IMR-90 (cell line): ENCODE results near the gene SRSF3. TPM values are rescaled to one million over a fixed set of nuclear protein-coding genes. Genes with fewer than 3 reads are reported as not detected.
A peak's percentile ranks its signal among the peaks of the same experiment; 100 is the strongest.

Experiments used
- ATAC-seq: fragments of 200-7000 bp; cut with Tn5 transposase; 2 replicates; pipeline ENCODE4 v1.9.1; 2020; ENCODE audit warnings: low read depth, mild to moderate bottlenecking, moderate library complexity
- BruUV-seq: library from RNA; stranded (reverse); fragments of 400-500 nt; replicated peaks from 2 replicates; lab custom pipeline; 2021; lab: Mats Ljungman, UMichigan
- CTCF ChIA-PET: fragments of 300-600 bp; formaldehyde crosslinking; extraction: SDS; loops from one replicate; lab custom pipeline; 2021; ENCODE audit warnings: antibody characterized with exemption; lab: Yijun Ruan, JAX
- POLR2A ChIA-PET: fragments of 300-600 bp; sonication (Branson Sonifier 250); formaldehyde crosslinking; loops from one replicate; lab custom pipeline; 2022; ENCODE audit warnings: antibody characterized with exemption; ENCODE audit not compliant: unreplicated experiment; lab: Charles Lee
- DNase-seq: peaks from one replicate; pipeline ENCODE4 v3.0.0; 2013
- H2AFZ ChIP-seq: replicated peaks from 2 replicates; pipeline ENCODE3; 2013; ENCODE audit warnings: low read length, mild to moderate bottlenecking; ENCODE audit not compliant: poor library complexity
- H2AK5ac ChIP-seq: 2 replicates; pipeline ENCODE4 v1.6.1; 2013; ENCODE audit warnings: low read depth, low read length, inconsistent platforms
- H2AK9ac ChIP-seq: replicated peaks from 2 replicates; pipeline ENCODE3; 2013; ENCODE audit warnings: mild to moderate bottlenecking, low read depth, low read length, moderate library complexity; ENCODE audit not compliant: poor library complexity
- H2BK120ac ChIP-seq: 2 replicates; pipeline ENCODE4 v1.6.1; 2013; ENCODE audit warnings: low read depth, low read length, inconsistent platforms
- H2BK15ac ChIP-seq: 3 replicates; pipeline ENCODE4 v1.6.1; 2013; ENCODE audit warnings: low read depth, low read length, inconsistent platforms
- H2BK20ac ChIP-seq: 2 replicates; pipeline ENCODE4 v1.6.1; 2013; ENCODE audit warnings: low read depth, mild to moderate bottlenecking, inconsistent platforms, low read length, moderate library complexity
- H2BK5ac ChIP-seq: 2 replicates; pipeline ENCODE4 v1.6.1; 2013; ENCODE audit warnings: mild to moderate bottlenecking, low read depth, low read length, inconsistent platforms; ENCODE audit not compliant: poor library complexity, severe bottlenecking
- H3K14ac ChIP-seq: replicated peaks from 2 replicates; pipeline ENCODE4 v1.6.1; 2013; ENCODE audit warnings: low read depth, low read length, inconsistent platforms
- H3K18ac ChIP-seq: 2 replicates; pipeline ENCODE4 v1.6.1; 2013; ENCODE audit warnings: low read depth, low read length, control low read depth
- H3K23ac ChIP-seq: 2 replicates; pipeline ENCODE4 v1.6.1; 2013; ENCODE audit warnings: low read depth, low read length, inconsistent platforms
- H3K27ac ChIP-seq: 2 replicates; pipeline ENCODE4 v1.5.1; 2013; ENCODE audit warnings: mild to moderate bottlenecking, control low read depth, low read length; ENCODE audit not compliant: insufficient read depth
- H3K27me3 ChIP-seq: 2 replicates; pipeline ENCODE4 v1.6.1; 2013; ENCODE audit warnings: low read length; ENCODE audit not compliant: control insufficient read depth, insufficient read depth
- H3K36me3 ChIP-seq: 2 replicates; pipeline ENCODE4 v1.6.1; 2013; ENCODE audit warnings: low read length, mixed read lengths; ENCODE audit not compliant: control insufficient read depth, insufficient read depth
- H3K4ac ChIP-seq: 2 replicates; pipeline ENCODE4 v1.6.1; 2013; ENCODE audit warnings: low read depth, low read length, inconsistent platforms
- H3K4me1 ChIP-seq: 2 replicates; pipeline ENCODE4 v1.6.1; 2013; ENCODE audit warnings: low read length, mixed read lengths; ENCODE audit not compliant: control insufficient read depth, insufficient read depth
- H3K4me2 ChIP-seq: 2 replicates; pipeline ENCODE4 v1.6.1; 2013; ENCODE audit warnings: low read depth, mild to moderate bottlenecking, control low read depth, low read length, moderate library complexity
- H3K4me3 ChIP-seq: 2 replicates; pipeline ENCODE4 v1.5.1; 2013; ENCODE audit warnings: low read depth, mild to moderate bottlenecking, control low read depth, low read length, moderate library complexity; ENCODE audit not compliant: insufficient read depth
- H3K56ac ChIP-seq: 2 replicates; pipeline ENCODE4 v1.6.1; 2013; ENCODE audit warnings: low read length, inconsistent platforms; ENCODE audit not compliant: insufficient read depth; ENCODE audit errors: extremely low read depth
- H3K79me1 ChIP-seq, 2 experiments: 2 replicates each; pipeline ENCODE4 v1.6.1; 2013; ENCODE audit warnings: low read length in 2 of 2, inconsistent platforms in 1 of 2, low read depth in 1 of 2
- H3K9ac ChIP-seq: 2 replicates; pipeline ENCODE4 v1.6.1; 2013; ENCODE audit warnings: low read depth, low read length, control low read depth
- H3K9me1 ChIP-seq: 2 replicates; pipeline ENCODE4 v1.6.1; 2013; ENCODE audit warnings: low read length, inconsistent platforms; ENCODE audit not compliant: insufficient read depth
- H3K9me3 ChIP-seq: 2 replicates; pipeline ENCODE4 v1.6.1; 2013; ENCODE audit warnings: low read length; ENCODE audit not compliant: control insufficient read depth, insufficient read depth
- H4K20me1 ChIP-seq: 2 replicates; pipeline ENCODE4 v1.6.1; 2013; ENCODE audit warnings: low read length, inconsistent platforms; ENCODE audit not compliant: insufficient read depth
- H4K5ac ChIP-seq: 2 replicates; pipeline ENCODE4 v1.6.1; 2013; ENCODE audit warnings: mild to moderate bottlenecking, low read depth, low read length, control low read depth
- H4K8ac ChIP-seq, 2 experiments: 2 replicates each; pipeline ENCODE4 v1.6.1; 2013; ENCODE audit warnings: low read depth in 2 of 2, low read length in 2 of 2, control low read depth in 1 of 2, inconsistent platforms in 1 of 2
- H4K91ac ChIP-seq: 2 replicates; pipeline ENCODE4 v1.6.1; 2013; ENCODE audit warnings: low read depth, low read length, inconsistent platforms; ENCODE audit not compliant: insufficient read depth
- BHLHE40 ChIP-seq: fragments of 150-350 bp; IDR thresholded peaks from 2 replicates; pipeline ENCODE4 v1.6.1; 2016; ENCODE audit warnings: mild to moderate bottlenecking, low read depth, low read length
- CEBPB ChIP-seq: IDR thresholded peaks from 2 replicates; pipeline ENCODE4 v1.6.1; 2012; ENCODE audit warnings: low read depth, low read length, improper control_type of control experiment
- CHD1 ChIP-seq: IDR thresholded peaks from 2 replicates; pipeline ENCODE4 v1.6.1; 2012; ENCODE audit warnings: low read depth, low read length, improper control_type of control experiment
- FOS ChIP-seq: fragments of 150-350 bp; IDR thresholded peaks from 2 replicates; pipeline ENCODE4 v1.6.1; 2016; ENCODE audit warnings: low read depth, low read length
- MAFK ChIP-seq: IDR thresholded peaks from 2 replicates; pipeline ENCODE4 v1.6.1; 2012; ENCODE audit warnings: low read depth, low read length, improper control_type of control experiment
- MAZ ChIP-seq: IDR thresholded peaks from 2 replicates; pipeline ENCODE4 v1.6.1; 2012; ENCODE audit warnings: low read depth, mild to moderate bottlenecking, low read length, improper control_type of control experiment, moderate library complexity, borderline replicate concordance
- MXI1 ChIP-seq: IDR thresholded peaks from 2 replicates; pipeline ENCODE4 v1.6.1; 2012; ENCODE audit warnings: low read depth, mild to moderate bottlenecking, low read length, moderate library complexity, borderline replicate concordance
- NFE2L2 ChIP-seq: fragments of 150-350 bp; IDR thresholded peaks from 2 replicates; pipeline ENCODE4 v1.6.1; 2016; ENCODE audit warnings: low read depth, mild to moderate bottlenecking, low read length
- POLR2A ChIP-seq: IDR thresholded peaks from 2 replicates; pipeline ENCODE4 v1.6.1; 2012; ENCODE audit warnings: mild to moderate bottlenecking, low read depth, low read length
- RAD21 ChIP-seq: IDR thresholded peaks from 2 replicates; pipeline ENCODE4 v1.6.1; 2012; ENCODE audit warnings: low read length, improper control_type of control experiment
- RCOR1 ChIP-seq: IDR thresholded peaks from 2 replicates; pipeline ENCODE4 v1.6.1; 2012; ENCODE audit warnings: mild to moderate bottlenecking, low read length, improper control_type of control experiment; ENCODE audit not compliant: insufficient replicate concordance
- RFX5 ChIP-seq: IDR thresholded peaks from 2 replicates; pipeline ENCODE4 v1.8.0; 2012; ENCODE audit warnings: low read depth, mild to moderate bottlenecking, low read length, moderate library complexity
- SMC3 ChIP-seq: fragments of 150-350 bp; IDR thresholded peaks from 2 replicates; pipeline ENCODE4 v1.6.1; 2016; ENCODE audit warnings: low read depth, mild to moderate bottlenecking, antibody characterized with exemption, low read length, moderate library complexity
- WGBS, 2 experiments: methylation state at CpG; one replicate each; pipeline versions ENCODE4 v1.1.5 to v1.1.7; 2013; ENCODE audit warnings: missing lambda C conversion rate in 2 of 2; ENCODE audit not compliant: insufficient read length in 1 of 2; ENCODE audit errors: extremely low coverage in 2 of 2; 5-methylcytosine and 5-hydroxymethylcytosine counted together
- dilution Hi-C: fragments of 300-500 bp; cut with HindIII; formaldehyde crosslinking; loops from one replicate; pipeline ENCODE4 v1.14.3; 2018; ENCODE audit warnings: low sequenced_read_pairs; ENCODE audit not compliant: unreplicated experiment
- in situ Hi-C: fragments of 300-500 bp; cut with MboI; formaldehyde crosslinking; loops from 3 replicates; pipeline ENCODE4 v1.14.3; 2019; ENCODE audit warnings: low sequenced_read_pairs, inconsistent platforms, mixed read lengths
- intact Hi-C: fragments of 100-400 bp; cut with micrococcal nuclease; formaldehyde crosslinking; loops from 2 replicates; pipeline ENCODE4 v1.10.0; 2022
- polyA plus RNA-seq, 3 experiments: library from polyadenylated mRNA; depleted of rRNA; stranded (reverse); fragments of >200 nt; gene quantifications; 2 replicates each; pipeline ENCODE4 v1.2.3, GENCODE V29; 2012; ENCODE audit warnings: low replicate concordance in 1 of 3
- total RNA-seq: library from RNA; depleted of rRNA; stranded (reverse); fragments of >200 nt; gene quantifications from 2 replicates; pipeline ENCODE4 v1.2.3, GENCODE V29; 2012
- TF ChIP-seq, protein P1 (sequence below): fragments of 150-350 bp; IDR thresholded peaks from 2 replicates; pipeline ENCODE4 v1.6.1; 2017; ENCODE audit warnings: mild to moderate bottlenecking, antibody characterized with exemption, low read length, low read depth
- TF ChIP-seq, protein P2 (sequence below): fragments of 150-350 bp; IDR thresholded peaks from 2 replicates; pipeline ENCODE4 v1.6.1; 2016; ENCODE audit warnings: low read depth, mild to moderate bottlenecking, low read length, moderate library complexity, borderline replicate concordance

Gene SRSF3
- total and polyA plus RNA-seq, 2 of the 4 experiments (the other 2 are of a cell fraction), result 237 to 297 TPM

DNA sequence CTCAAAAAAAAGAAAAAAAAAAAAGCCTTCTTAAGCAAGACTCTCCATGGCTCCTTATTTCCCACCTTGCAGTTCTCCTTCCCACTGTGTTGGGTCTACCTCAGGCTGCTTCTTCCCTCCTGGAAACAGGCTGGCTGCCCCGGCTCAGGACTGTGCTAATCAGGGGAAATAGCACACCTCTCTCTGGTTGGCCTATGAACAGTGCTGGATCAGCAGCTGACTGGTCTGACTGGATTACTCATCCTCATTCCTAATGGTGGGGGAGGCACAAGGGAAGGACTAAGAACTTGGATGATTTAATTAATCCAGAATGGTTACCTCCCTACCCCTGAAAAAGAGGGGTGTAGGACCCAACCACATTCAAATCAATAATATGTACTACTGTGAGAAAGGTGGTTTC, 3.9 kb upstream of the SRSF3 start:
- Histone ChIP-seq H3K36me3 (no peaks in the 10 kb centered on the region), H2BK20ac (peak overlapping the region; percentile 57; the same call in 1 of the 2 replicates), H3K79me1 (peaks cover 13 to 30% of the 10 kb centered on the region in 2 experiments), H3K27ac (no peak overlapping the region), H3K23ac (no peak overlapping the region), H3K18ac (0 out of 2 replicates have a peak overlapping the region, but pooled peaks have one; percentile 20), H3K9ac (no peak overlapping the region), H3K27me3 (no peaks in the 10 kb centered on the region), H3K4ac (peak overlapping the region; percentile 36; the same call in 1 of the 2 replicates), H4K91ac (no peak overlapping the region), H3K4me1 (peaks cover 2% of the 10 kb centered on the region; the same call in 1 of the 2 replicates), H2BK5ac (peak overlapping the region; percentile 82), H4K5ac (no peak overlapping the region), H2AFZ (peak overlapping the region; percentile 64), H3K4me2 (no peak overlapping the region), H3K56ac (no peak overlapping the region), H2AK9ac (no peak overlapping the region), H3K4me3 (no peak overlapping the region), H4K8ac (peak overlapping the region in 1 of 2 experiments; percentile 53; a peak in 2 of 4 replicates), H2BK120ac (peak overlapping the region; percentile 20; the same call in 1 of the 2 replicates), H3K9me3 (no peaks in the 10 kb centered on the region), H3K14ac (peak overlapping the region; percentile 49), H2AK5ac (0 out of 2 replicates have a peak overlapping the region, but pooled peaks have one; percentile 23), H4K20me1 (peaks cover 11% of the 10 kb centered on the region), H2BK15ac (0 out of 3 replicates have a peak overlapping the region, but pooled peaks have one; percentile 26), H3K9me1 (no peaks in the 10 kb centered on the region; the same call in 1 of the 2 replicates)
- POLR2A ChIA-PET, result no interaction called here
- DNase-seq (peak; percentile 86), ATAC-seq (peak; percentile 63)
- WGBS, 2 experiments, result no CpG with 5 or more reads among the region's 1 CpG
- intact Hi-C loops, result no loop called here
- in situ Hi-C loops, result loop anchor here (5.0 kb wide), 1 partner anchor 43 kb away; the partner anchor contains the start of gene STK38
- BruUV-seq, result no TSS peak
- CTCF ChIA-PET, result no interaction called here
- dilution Hi-C loops, result no loop called here
- peak; percentile 26; the same call in 1 of the 2 replicates for TF ChIP-seq RFX5
- peak; percentile 60; the same call in 1 of the 2 replicates for TF ChIP-seq MAFK
- TF ChIP-seq, protein P1, sequence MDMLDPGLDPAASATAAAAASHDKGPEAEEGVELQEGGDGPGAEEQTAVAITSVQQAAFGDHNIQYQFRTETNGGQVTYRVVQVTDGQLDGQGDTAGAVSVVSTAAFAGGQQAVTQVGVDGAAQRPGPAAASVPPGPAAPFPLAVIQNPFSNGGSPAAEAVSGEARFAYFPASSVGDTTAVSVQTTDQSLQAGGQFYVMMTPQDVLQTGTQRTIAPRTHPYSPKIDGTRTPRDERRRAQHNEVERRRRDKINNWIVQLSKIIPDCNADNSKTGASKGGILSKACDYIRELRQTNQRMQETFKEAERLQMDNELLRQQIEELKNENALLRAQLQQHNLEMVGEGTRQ, result peak; percentile 55; the same call in 1 of the 2 replicates
- TF ChIP-seq CHD1, result no peak
- TF ChIP-seq RAD21, result 0 out of 2 replicates have a peak, but pooled peaks have one; percentile 2
- TF ChIP-seq NFE2L2, result no peak
- no peak for TF ChIP-seq POLR2A
- no peak for TF ChIP-seq MXI1
- no peak for TF ChIP-seq RCOR1
- TF ChIP-seq BHLHE40, result no peak
- TF ChIP-seq SMC3, result no peak
- peak; percentile 52; the same call in 1 of the 2 replicates for TF ChIP-seq FOS
- TF ChIP-seq, protein P2, sequence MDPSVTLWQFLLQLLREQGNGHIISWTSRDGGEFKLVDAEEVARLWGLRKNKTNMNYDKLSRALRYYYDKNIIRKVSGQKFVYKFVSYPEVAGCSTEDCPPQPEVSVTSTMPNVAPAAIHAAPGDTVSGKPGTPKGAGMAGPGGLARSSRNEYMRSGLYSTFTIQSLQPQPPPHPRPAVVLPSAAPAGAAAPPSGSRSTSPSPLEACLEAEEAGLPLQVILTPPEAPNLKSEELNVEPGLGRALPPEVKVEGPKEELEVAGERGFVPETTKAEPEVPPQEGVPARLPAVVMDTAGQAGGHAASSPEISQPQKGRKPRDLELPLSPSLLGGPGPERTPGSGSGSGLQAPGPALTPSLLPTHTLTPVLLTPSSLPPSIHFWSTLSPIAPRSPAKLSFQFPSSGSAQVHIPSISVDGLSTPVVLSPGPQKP, result no peak
- no peak for TF ChIP-seq CEBPB
- TF ChIP-seq MAZ, result no peak
